SK-N-SH treated with all-trans-retinoic acid at 6 μM for 48 hours (cell line): ENCODE data around the gene PRSS22.
A peak's percentile ranks its signal among the peaks of the same experiment; 100 is the strongest.

Experiments
- ATAC-seq: fragments of 200-7000 bp; cut with Tn5 transposase; 3 replicates; pipeline ENCODE4 v1.9.1; 2020; ENCODE audit warnings: mild to moderate bottlenecking, moderate library complexity
- ARNTL ChIP-seq: fragments of 450-650 bp; formaldehyde crosslinking; IDR thresholded peaks from 2 replicates; pipeline ENCODE4 v1.5.0; 2020; ENCODE audit warnings: low read depth, mild to moderate bottlenecking, moderate library complexity, borderline replicate concordance
- BACH2 ChIP-seq: fragments of 250-450 bp; sonication (Bioruptor Pico); IDR thresholded peaks from 2 replicates; pipeline ENCODE4 v1.9.0; 2021; ENCODE audit warnings: mild to moderate bottlenecking, borderline replicate concordance
- CSDC2 ChIP-seq: fragments of 250-450 bp; sonication (Bioruptor Pico); IDR thresholded peaks from 2 replicates; pipeline ENCODE4 v1.5.0; 2020; ENCODE audit warnings: mild to moderate bottlenecking, moderate library complexity
- ESRRG ChIP-seq: fragments of 250-450 bp; sonication (Bioruptor Pico); IDR thresholded peaks from 2 replicates; pipeline ENCODE4 v1.6.1; 2021; ENCODE audit warnings: mild to moderate bottlenecking
- GLIS3 ChIP-seq: fragments of 250-450 bp; sonication (Bioruptor Pico); IDR thresholded peaks from 2 replicates; pipeline ENCODE4 v1.5.0; 2020; ENCODE audit warnings: mild to moderate bottlenecking, moderate library complexity
- ISL1 ChIP-seq: fragments of 250-450 bp; sonication (Bioruptor Pico); IDR thresholded peaks from 2 replicates; pipeline ENCODE4 v2.1.2; 2022; ENCODE audit warnings: mild to moderate bottlenecking, moderate library complexity
- OSR1 ChIP-seq: fragments of 250-450 bp; sonication (Bioruptor Pico); IDR thresholded peaks from 2 replicates; pipeline ENCODE4 v1.8.0; 2022; ENCODE audit warnings: moderate library complexity, mild to moderate bottlenecking, inconsistent platforms
- PPARA ChIP-seq: fragments of 250-450 bp; sonication (Bioruptor Pico); IDR thresholded peaks from 2 replicates; pipeline ENCODE4 v1.5.0; 2020; ENCODE audit warnings: mild to moderate bottlenecking, borderline replicate concordance
- RARB ChIP-seq: fragments of 250-450 bp; sonication (Bioruptor Pico); IDR thresholded peaks from 2 replicates; pipeline ENCODE4 v1.8.0; 2021; ENCODE audit warnings: mild to moderate bottlenecking, moderate library complexity
- SNAI2 ChIP-seq: fragments of 250-450 bp; sonication (Bioruptor Pico); IDR thresholded peaks from 2 replicates; pipeline ENCODE4 v1.5.0; 2020; ENCODE audit warnings: mild to moderate bottlenecking, moderate library complexity
- TCF4 ChIP-seq: fragments of 250-450 bp; sonication (Bioruptor Pico); IDR thresholded peaks from 2 replicates; pipeline ENCODE4 v1.8.0; 2021; ENCODE audit warnings: mild to moderate bottlenecking, moderate library complexity, borderline replicate concordance
- TOX ChIP-seq: fragments of 250-450 bp; sonication (Bioruptor Pico); IDR thresholded peaks from 2 replicates; pipeline ENCODE4 v1.8.0; 2021; ENCODE audit warnings: mild to moderate bottlenecking, moderate library complexity, borderline replicate concordance
- ZC3H10 ChIP-seq: fragments of 250-450 bp; sonication (Bioruptor Pico); IDR thresholded peaks from 2 replicates; pipeline ENCODE4 v1.5.1; 2021; ENCODE audit warnings: mild to moderate bottlenecking, moderate library complexity
- ZFP3 ChIP-seq: fragments of 250-450 bp; sonication (Bioruptor Pico); IDR thresholded peaks from 2 replicates; pipeline ENCODE4 v1.5.0; 2020; ENCODE audit warnings: mild to moderate bottlenecking, moderate library complexity
- ZFP30 ChIP-seq: fragments of 450-650 bp; formaldehyde crosslinking; IDR thresholded peaks from 2 replicates; pipeline ENCODE4 v1.5.0; 2022; ENCODE audit warnings: mild to moderate bottlenecking, moderate library complexity
- ZNF565 ChIP-seq: fragments of 450-650 bp; formaldehyde crosslinking; conservative IDR thresholded peaks from 2 replicates; pipeline ENCODE4 v1.5.0; 2020; ENCODE audit warnings: low read depth, mild to moderate bottlenecking, moderate library complexity
- ZNF70 ChIP-seq: fragments of 450-650 bp; formaldehyde crosslinking; IDR thresholded peaks from 2 replicates; pipeline ENCODE4 v1.5.0; 2020; ENCODE audit warnings: mild to moderate bottlenecking, moderate library complexity
- ZNF8 ChIP-seq: fragments of 450-650 bp; formaldehyde crosslinking; IDR thresholded peaks from 2 replicates; pipeline ENCODE4 v1.5.0; 2020; ENCODE audit warnings: mild to moderate bottlenecking, moderate library complexity
- TF ChIP-seq, protein P1 (sequence below): fragments of 250-450 bp; sonication (Bioruptor Pico); IDR thresholded peaks from 2 replicates; pipeline ENCODE4 v1.5.1; 2020; ENCODE audit warnings: low read depth, mild to moderate bottlenecking, moderate library complexity
- TF ChIP-seq, protein P2 (sequence below): fragments of 250-450 bp; sonication (Bioruptor Pico); IDR thresholded peaks from 2 replicates; pipeline ENCODE4 v1.8.0; 2021; ENCODE audit warnings: low read depth, mild to moderate bottlenecking, moderate library complexity, borderline replicate concordance
- TF ChIP-seq, protein P3 (sequence below): fragments of 250-450 bp; sonication (Bioruptor Pico); IDR thresholded peaks from 2 replicates; pipeline ENCODE4 v1.5.1; 2021; ENCODE audit warnings: mild to moderate bottlenecking, moderate library complexity
- TF ChIP-seq, protein P4 (sequence below): fragments of 250-450 bp; sonication (Bioruptor Pico); IDR thresholded peaks from 2 replicates; pipeline ENCODE4 v1.8.0; 2020; ENCODE audit warnings: mild to moderate bottlenecking, moderate library complexity, borderline replicate concordance

PRSS22 gene

DNA sequence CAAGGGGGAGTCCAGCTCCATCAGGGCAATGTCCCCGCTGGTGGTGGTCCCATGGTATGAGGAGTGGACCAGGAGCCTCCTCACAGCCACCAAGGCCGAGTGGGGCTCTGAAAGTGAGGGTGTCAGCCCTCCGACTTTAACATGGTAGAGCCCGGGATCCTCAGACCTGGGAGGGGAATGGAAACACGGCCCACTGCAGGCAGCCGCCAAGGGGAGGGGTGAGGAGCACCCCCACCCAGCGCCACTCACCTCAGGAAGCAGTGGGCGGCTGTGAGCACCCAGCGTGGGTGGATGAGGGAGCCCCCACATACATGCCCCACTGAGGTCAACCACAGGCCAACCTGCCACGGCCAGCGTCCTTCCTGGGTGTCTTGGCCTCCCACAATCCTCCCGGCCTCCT is 17.1 kb downstream of the PRSS22 start:
- TF ChIP-seq PPARA (CRISPR knock-in tag): no peak
- TF ChIP-seq OSR1 (CRISPR knock-in tag): no peak
- no peak for TF ChIP-seq ISL1 (CRISPR knock-in tag)
- no peak for TF ChIP-seq ZFP30 (CRISPR knock-in tag)
- TF ChIP-seq, protein P1, sequence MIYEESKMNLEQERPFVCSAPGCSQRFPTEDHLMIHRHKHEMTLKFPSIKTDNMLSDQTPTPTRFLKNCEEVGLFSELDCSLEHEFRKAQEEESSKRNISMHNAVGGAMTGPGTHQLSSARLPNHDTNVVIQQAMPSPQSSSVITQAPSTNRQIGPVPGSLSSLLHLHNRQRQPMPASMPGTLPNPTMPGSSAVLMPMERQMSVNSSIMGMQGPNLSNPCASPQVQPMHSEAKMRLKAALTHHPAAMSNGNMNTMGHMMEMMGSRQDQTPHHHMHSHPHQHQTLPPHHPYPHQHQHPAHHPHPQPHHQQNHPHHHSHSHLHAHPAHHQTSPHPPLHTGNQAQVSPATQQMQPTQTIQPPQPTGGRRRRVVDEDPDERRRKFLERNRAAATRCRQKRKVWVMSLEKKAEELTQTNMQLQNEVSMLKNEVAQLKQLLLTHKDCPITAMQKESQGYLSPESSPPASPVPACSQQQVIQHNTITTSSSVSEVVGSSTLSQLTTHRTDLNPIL (CRISPR knock-in tag): no peak
- TF ChIP-seq, all 23 proteins: peak for 0
- ATAC-seq: no peak

DNA sequence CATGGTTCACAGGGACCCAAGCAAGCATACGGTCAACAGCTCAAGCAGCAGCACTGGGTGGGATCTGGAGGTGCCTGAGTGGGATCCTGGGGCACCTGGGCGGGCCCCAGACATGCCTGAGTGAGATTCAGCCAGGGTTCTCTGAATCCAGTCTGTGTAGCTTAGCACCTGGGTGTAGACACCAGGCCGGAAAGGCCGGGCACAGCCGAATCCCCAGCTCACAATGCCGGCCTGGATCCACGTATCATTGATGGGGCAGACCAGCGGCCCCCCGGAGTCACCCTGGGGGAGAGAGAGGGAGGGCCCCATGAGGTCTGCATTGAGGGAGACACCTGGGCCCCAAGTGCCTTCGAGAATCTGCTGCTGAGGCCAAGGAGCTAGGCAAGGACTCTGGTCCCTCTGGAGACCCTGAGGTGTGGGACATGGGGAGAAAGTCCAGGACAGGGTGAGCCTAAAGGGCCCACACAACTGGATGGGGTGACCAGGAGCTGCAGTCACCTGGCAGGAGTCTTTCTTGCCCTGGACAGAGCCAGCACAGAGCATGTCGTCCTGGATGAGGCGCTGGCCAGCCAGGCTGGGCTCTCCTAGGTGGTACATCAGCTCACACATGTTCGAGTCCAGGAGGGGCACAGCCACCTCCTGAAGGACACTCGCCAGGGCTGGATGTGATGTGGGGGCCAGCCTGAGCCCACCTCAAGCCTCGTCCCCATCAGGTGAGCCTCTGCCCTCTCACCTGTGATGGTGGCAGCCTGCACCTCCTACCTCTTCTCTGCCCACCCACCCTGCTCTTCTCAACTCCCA is 18.1 kb downstream of the PRSS22 start:
- TF ChIP-seq GLIS3 (CRISPR knock-in tag): no peak
- TF ChIP-seq ARNTL (CRISPR knock-in tag): no peak
- TF ChIP-seq ZFP3: no peak
- no peak for TF ChIP-seq ZNF8 (CRISPR knock-in tag)
- TF ChIP-seq ESRRG (CRISPR knock-in tag): no peak
- TF ChIP-seq ZFP30 (CRISPR knock-in tag): no peak
- TF ChIP-seq, protein P1 (CRISPR knock-in tag): no peak
- TF ChIP-seq SNAI2 (CRISPR knock-in tag): no peak
- no peak for TF ChIP-seq ZC3H10 (CRISPR knock-in tag)
- TF ChIP-seq, protein P2, sequence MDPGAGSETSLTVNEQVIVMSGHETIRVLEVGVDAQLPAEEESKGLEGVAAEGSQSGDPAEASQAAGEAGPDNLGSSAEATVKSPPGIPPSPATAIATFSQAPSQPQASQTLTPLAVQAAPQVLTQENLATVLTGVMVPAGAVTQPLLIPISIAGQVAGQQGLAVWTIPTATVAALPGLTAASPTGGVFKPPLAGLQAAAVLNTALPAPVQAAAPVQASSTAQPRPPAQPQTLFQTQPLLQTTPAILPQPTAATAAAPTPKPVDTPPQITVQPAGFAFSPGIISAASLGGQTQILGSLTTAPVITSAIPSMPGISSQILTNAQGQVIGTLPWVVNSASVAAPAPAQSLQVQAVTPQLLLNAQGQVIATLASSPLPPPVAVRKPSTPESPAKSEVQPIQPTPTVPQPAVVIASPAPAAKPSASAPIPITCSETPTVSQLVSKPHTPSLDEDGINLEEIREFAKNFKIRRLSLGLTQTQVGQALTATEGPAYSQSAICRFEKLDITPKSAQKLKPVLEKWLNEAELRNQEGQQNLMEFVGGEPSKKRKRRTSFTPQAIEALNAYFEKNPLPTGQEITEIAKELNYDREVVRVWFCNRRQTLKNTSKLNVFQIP (CRISPR knock-in tag): no peak
- no peak for TF ChIP-seq TOX
- TF ChIP-seq BACH2: no peak
- TF ChIP-seq, protein P3, sequence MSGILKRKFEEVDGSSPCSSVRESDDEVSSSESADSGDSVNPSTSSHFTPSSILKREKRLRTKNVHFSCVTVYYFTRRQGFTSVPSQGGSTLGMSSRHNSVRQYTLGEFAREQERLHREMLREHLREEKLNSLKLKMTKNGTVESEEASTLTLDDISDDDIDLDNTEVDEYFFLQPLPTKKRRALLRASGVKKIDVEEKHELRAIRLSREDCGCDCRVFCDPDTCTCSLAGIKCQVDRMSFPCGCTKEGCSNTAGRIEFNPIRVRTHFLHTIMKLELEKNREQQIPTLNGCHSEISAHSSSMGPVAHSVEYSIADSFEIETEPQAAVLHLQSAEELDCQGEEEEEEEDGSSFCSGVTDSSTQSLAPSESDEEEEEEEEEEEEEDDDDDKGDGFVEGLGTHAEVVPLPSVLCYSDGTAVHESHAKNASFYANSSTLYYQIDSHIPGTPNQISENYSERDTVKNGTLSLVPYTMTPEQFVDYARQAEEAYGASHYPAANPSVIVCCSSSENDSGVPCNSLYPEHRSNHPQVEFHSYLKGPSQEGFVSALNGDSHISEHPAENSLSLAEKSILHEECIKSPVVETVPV: no peak
- no peak for TF ChIP-seq TCF4
- TF ChIP-seq CSDC2 (CRISPR knock-in tag): no peak
- no peak for TF ChIP-seq ISL1 (CRISPR knock-in tag)
- ATAC-seq: no peak

DNA sequence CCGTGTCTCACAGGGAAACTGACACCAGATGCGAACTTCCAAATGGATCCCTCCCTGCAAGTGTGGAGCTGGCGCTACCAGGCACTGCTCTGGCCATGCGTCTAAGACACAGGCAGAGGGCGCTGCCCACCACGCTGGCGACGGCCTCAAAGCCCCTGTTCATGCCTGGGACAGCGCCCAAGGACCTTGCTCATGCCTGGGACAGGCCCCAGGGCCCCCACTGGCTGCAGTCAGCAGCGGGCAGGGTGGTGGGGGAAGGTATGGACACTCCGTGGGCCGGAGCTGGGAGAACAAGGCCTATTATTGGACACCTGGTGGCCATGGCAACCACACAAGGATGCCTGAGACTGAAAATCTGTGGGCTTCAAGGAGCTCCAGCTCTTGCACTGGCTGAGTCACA is 19.0 kb downstream of the PRSS22 start:
- ATAC-seq: peak; percentile 92
- TF ChIP-seq ARNTL (CRISPR knock-in tag): no peak
- TF ChIP-seq, protein P4, sequence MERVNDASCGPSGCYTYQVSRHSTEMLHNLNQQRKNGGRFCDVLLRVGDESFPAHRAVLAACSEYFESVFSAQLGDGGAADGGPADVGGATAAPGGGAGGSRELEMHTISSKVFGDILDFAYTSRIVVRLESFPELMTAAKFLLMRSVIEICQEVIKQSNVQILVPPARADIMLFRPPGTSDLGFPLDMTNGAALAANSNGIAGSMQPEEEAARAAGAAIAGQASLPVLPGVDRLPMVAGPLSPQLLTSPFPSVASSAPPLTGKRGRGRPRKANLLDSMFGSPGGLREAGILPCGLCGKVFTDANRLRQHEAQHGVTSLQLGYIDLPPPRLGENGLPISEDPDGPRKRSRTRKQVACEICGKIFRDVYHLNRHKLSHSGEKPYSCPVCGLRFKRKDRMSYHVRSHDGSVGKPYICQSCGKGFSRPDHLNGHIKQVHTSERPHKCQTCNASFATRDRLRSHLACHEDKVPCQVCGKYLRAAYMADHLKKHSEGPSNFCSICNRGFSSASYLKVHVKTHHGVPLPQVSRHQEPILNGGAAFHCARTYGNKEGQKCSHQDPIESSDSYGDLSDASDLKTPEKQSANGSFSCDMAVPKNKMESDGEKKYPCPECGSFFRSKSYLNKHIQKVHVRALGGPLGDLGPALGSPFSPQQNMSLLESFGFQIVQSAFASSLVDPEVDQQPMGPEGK (CRISPR knock-in tag): peak; percentile 29; the same call in 1 of the 2 replicates

DNA sequence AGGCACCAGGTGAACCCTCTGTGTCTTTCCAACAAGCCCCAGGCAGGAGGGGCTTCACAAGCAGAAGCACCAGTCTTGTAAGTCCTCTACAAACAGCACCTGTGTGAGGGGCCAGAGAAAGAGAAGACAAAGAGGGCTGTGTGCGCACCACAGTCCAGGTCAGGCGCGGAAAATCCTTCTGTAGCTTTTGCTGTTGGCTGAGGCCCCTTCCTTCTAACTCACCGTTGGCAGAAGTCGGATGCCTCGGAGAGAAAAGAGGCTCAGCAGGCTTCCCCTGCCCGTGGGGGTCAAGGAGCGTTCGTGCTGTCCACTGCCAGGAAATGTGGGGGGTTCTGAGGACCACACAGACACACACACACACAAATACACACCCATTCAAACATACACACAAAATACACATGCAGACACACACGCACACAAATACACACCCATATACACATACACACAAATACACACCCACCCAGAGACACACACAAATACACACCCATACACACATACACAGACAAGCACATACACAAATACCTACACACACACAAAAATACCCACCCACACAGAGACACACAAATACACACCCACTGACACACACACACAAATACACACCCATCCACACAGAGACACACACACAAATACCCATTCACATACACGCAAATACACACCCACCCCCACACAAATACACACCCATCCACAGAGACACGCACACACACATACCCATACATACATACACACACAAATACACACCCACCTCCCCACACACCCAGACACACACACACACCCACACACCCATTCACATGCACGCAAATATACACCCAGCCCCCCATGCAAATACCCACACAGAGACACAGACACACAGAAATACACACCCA is 21.1 kb downstream of the PRSS22 start:
- no peak for ATAC-seq
- TF ChIP-seq GLIS3 (CRISPR knock-in tag) (no peak), ISL1 (CRISPR knock-in tag) (no peak), BACH2 (no peak), RARB (no peak), ZC3H10 (CRISPR knock-in tag) (no peak), ZFP3 (no peak), ZNF70 (CRISPR knock-in tag) (no peak), CSDC2 (CRISPR knock-in tag) (no peak), TCF4 (no peak), ZNF565 (no peak), TOX (no peak)
- TF ChIP-seq, protein P3: no peak
- TF ChIP-seq, protein P4 (CRISPR knock-in tag): no peak
